Lower lobe of right lung (tissue), 2 donors: ENCODE measurements around the gene FZD4. TPM values are rescaled to one million over a fixed set of nuclear protein-coding genes. Genes with fewer than 3 reads are reported as not detected.

Experiments
- ATAC-seq, 2 donors: fragments of 200-7000 bp; cut with Tn5 transposase; one replicate each; pipeline ENCODE4 v1.9.1; 2020 to 2022; ENCODE audit warnings: mild to moderate bottlenecking in 2 of 2, moderate library complexity in 2 of 2
- DNase-seq: peaks from one replicate; pipeline ENCODE4 v3.0.0-alpha.2; 2020
- H3K27ac ChIP-seq: fragments of 200-600 bp; one replicate; pipeline ENCODE4 v1.8.0; 2022
- H3K27me3 ChIP-seq: fragments of 200-600 bp; one replicate; pipeline ENCODE4 v1.8.0; 2022; ENCODE audit warnings: low read depth
- H3K36me3 ChIP-seq: fragments of 200-600 bp; one replicate; pipeline ENCODE4 v1.8.0; 2022; ENCODE audit warnings: mild to moderate bottlenecking
- H3K4me1 ChIP-seq: fragments of 200-600 bp; one replicate; pipeline ENCODE4 v1.8.0; 2022
- H3K4me3 ChIP-seq: fragments of 200-600 bp; one replicate; pipeline ENCODE4 v1.8.0; 2022; ENCODE audit warnings: mild to moderate bottlenecking
- H3K9me3 ChIP-seq: fragments of 200-600 bp; one replicate; pipeline ENCODE4 v1.8.0; 2022
- intact Hi-C: fragments of 100-400 bp; cut with DNase I; formaldehyde crosslinking; loops from one replicate; pipeline ENCODE4 v1.11.0; 2022
- total RNA-seq: library from RNA; stranded (reverse); fragmentation: NEBNext Ultra II Directional; extraction: Animal tissue kit (Norgen Biotek cat#: 25700); gene quantifications from one replicate; pipeline ENCODE4 v1.2.1, GENCODE V29; 2021
- TF ChIP-seq, protein P1 (sequence below): fragments of 200-600 bp; IDR thresholded peaks from one replicate; pipeline ENCODE4 v1.8.0; 2022; ENCODE audit warnings: antibody characterized with exemption, mild to moderate bottlenecking
- donor health status: DM: no; HTN: yes; CAD: no; lungs with severe emphysema.

Gene FZD4
- total RNA-seq, 1 donor from 2014 or later = 51.1 TPM

DNA sequence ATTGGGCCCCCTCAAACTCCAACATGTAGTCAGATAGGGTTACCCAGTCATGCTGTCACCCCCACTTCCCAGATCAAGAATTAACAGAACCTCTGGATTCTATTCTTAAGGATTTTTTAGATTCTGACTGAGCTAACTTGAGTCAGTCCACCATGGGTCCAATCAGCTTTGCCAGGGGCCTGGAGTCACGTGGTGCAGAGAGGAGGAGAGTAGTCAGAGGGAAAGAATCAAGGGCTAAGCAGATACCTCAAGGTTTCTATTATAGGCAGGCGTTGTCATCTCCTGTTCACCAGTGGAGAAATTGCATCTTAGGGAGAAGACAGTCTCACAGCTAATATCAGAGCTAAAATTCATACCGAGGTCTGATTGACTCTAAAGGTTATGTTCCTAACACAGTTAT, 28.2 kb downstream of the FZD4 start:
- no peak overlapping the region for H3K4me3 ChIP-seq
- H3K9me3 ChIP-seq = no peaks in the 10 kb centered on the region
- intact Hi-C loops = no loop called here
- TF ChIP-seq, protein P1, sequence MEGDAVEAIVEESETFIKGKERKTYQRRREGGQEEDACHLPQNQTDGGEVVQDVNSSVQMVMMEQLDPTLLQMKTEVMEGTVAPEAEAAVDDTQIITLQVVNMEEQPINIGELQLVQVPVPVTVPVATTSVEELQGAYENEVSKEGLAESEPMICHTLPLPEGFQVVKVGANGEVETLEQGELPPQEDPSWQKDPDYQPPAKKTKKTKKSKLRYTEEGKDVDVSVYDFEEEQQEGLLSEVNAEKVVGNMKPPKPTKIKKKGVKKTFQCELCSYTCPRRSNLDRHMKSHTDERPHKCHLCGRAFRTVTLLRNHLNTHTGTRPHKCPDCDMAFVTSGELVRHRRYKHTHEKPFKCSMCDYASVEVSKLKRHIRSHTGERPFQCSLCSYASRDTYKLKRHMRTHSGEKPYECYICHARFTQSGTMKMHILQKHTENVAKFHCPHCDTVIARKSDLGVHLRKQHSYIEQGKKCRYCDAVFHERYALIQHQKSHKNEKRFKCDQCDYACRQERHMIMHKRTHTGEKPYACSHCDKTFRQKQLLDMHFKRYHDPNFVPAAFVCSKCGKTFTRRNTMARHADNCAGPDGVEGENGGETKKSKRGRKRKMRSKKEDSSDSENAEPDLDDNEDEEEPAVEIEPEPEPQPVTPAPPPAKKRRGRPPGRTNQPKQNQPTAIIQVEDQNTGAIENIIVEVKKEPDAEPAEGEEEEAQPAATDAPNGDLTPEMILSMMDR = no peak
- ATAC-seq = no peak
- no peak overlapping the region for H3K27ac ChIP-seq
- no peak for DNase-seq
- peaks cover 17% of the 10 kb centered on the region for H3K4me1 ChIP-seq
- H3K36me3 ChIP-seq = no peaks in the 10 kb centered on the region
- H3K27me3 ChIP-seq = no peaks in the 10 kb centered on the region

DNA sequence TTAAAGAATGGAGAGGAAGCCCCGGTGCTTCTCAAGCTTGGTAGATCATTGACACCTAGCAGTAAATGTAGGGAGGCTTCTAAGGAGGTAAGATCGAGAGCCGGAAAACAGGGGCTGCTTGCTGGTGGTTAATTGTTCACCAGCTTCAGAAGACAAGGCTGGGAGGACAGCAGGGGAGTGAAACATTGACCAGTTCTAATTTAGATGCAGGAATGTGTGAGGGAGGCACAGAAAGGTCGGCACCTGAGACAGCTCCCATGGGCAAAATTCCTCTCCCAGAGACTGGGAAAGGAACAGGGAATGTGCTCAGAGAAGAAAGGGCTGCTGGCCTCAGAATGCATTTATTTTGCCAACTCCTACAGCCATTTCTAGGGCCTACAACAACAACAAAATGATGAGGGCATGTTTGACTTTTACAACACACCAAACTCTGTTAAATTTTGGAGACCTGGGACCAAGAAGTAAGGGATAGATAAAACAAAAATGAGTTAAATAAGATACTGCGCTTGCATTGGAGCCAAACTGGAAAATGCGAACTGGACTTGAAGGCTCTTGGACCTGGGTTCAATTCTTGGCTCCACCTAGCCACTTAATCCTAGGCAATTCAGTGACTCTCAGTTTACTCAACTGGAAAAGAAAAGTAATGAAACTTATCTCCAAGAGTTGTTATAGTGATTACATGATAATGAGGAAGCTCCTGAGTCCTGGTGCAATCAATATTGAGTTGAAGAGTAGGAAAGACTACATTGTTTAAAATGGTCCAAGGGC, 31.0 kb downstream of the FZD4 start:
- DNase-seq (no peak), ATAC-seq (no peak)
- Histone ChIP-seq H3K9me3 (no peaks in the 10 kb centered on the region), H3K27ac (peak overlapping the region; percentile 10), H3K4me1 (peaks cover 13% of the 10 kb centered on the region), H3K36me3 (no peaks in the 10 kb centered on the region), H3K4me3 (no peak overlapping the region), H3K27me3 (no peaks in the 10 kb centered on the region)
- intact Hi-C loops = no loop called here
- TF ChIP-seq, protein P1 = no peak

DNA sequence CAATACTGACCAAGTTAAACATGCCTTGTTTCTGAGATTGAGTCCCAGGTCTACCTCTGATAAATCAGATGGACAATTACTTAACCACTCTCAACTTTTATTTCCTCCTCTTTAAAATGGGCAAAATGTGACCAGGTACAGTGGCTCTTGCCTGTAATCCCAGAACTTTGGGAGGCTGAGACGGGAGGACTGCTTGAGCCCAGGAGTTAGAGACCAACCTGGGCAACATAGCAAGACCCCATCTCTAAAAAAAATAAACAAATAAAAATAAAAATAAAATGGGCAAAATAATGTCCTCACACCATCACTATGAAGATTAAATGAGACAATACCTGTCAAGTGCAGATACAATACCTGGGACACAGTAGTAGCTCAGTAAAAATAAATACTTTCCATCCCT, 33.0 kb downstream of the FZD4 start:
- Histone ChIP-seq H3K36me3 (no peaks in the 10 kb centered on the region), H3K27me3 (no peaks in the 10 kb centered on the region), H3K4me3 (no peak overlapping the region), H3K9me3 (no peaks in the 10 kb centered on the region), H3K4me1 (peaks cover 20% of the 10 kb centered on the region), H3K27ac (no peak overlapping the region)
- no peak for ATAC-seq
- intact Hi-C loops = no loop called here
- TF ChIP-seq, protein P1 = no peak
- DNase-seq = no peak

DNA sequence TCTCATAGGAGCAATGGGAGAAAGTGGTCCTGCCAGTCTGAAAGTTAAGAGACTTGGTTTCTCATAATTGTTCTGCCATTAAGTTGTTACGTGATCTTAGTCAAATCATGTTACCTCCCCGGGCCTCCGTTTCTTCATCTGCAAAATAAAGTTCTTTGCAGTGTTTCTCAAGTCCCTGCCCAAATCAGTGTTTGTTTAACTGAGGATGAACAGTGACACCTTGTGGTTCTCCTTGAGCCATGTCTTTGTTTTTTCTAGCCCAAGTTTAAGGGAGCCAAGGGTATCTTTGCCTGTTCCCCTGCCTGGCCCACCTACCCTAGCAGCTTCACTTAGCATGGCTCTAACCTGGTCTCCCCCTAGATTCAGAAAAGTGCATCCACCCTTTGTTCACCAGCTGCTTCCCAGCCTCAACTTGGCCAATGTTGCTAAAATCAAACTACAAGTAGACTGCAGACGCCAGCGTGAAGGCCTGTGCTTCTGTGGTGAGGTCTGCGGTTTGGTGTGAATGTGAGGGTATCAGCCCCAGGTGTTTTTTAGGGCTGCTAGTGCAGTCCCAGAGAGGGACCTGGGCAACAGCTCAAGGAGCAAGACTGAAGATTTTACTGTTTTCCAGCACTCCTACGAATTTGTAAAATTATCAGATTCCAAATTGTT, 35.5 kb downstream of the FZD4 start:
- Histone ChIP-seq H3K36me3 (no peaks in the 10 kb centered on the region), H3K9me3 (no peaks in the 10 kb centered on the region), H3K4me1 (peaks cover 28% of the 10 kb centered on the region), H3K27ac (peak overlapping the region; percentile 37), H3K4me3 (no peak overlapping the region), H3K27me3 (no peaks in the 10 kb centered on the region)
- DNase-seq (no peak), ATAC-seq (peak; percentile 42 to 57)
- TF ChIP-seq, protein P1 = peak; percentile 56
- intact Hi-C loops = no loop called here

DNA sequence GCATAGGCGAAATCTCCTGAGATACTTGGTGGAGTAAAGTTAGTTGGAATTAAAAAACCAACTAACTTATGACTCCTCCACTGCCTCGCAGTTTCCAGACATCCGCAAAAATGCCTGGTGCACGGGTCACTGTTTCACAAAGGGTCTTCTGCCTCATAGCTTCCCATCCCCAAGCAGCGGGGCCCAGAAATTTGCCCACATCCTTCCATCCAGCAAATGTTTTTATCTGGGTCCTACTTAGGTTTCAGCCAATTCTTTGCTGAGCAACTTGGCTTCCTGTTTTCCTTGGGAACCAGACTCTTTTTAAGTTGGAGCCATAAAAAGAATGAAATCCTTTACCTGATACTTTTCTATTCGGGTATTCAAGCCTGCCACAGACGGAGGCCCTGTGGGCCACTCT, 36.2 kb downstream of the FZD4 start:
- Histone ChIP-seq H3K9me3 (no peaks in the 10 kb centered on the region), H3K27me3 (no peaks in the 10 kb centered on the region), H3K4me1 (peaks cover 23% of the 10 kb centered on the region), H3K4me3 (no peak overlapping the region), H3K27ac (peak overlapping the region; percentile 37), H3K36me3 (no peaks in the 10 kb centered on the region)
- ATAC-seq (no peak), DNase-seq (no peak)
- TF ChIP-seq, protein P1 = no peak
- intact Hi-C loops = no loop called here
